ENCODE measurements around the gene PCDHA6. TPM values are rescaled to one million over a fixed set of nuclear protein-coding genes. Genes with fewer than 3 reads are reported as not detected.

The PCDHA6 gene
- total and polyA plus RNA-seq, 2 of the 8 experiments (the other 6 are each of a cell fraction or from before 2014, with no cell fraction given) = 0.71 to 7.1 TPM

- Histone ChIP-seq H3K36me3 (ENCODE audit: control insufficient read depth in 2 of 4, insufficient read depth in 4 of 4, low read length in 3 of 4) (peaks cover 0 to 3% (median 0%) of the 10 kb centered on the region in 4 experiments; a peak in 1 of 8 replicates), H3K79me2 (ENCODE audit: control insufficient read depth in 1 of 2, insufficient read depth in 2 of 2, low read length in 2 of 2) (no peaks in the 10 kb centered on the region), H2BK15ac (ENCODE audit: low read length) (no peak overlapping the region), H4K5ac (ENCODE audit: insufficient read length, low read depth, low read length) (no peak overlapping the region), H3K4me1 (replicated peaks in 1 of 4; ENCODE audit: control insufficient read depth in 3 of 4, insufficient read depth in 4 of 4, low read length in 3 of 4) (no peaks in the 10 kb centered on the region), H3K14ac (ENCODE audit: insufficient read length) (no peak overlapping the region), H4K8ac (ENCODE audit: extremely low read depth, insufficient read depth, low read length) (no peak overlapping the region), H2AFZ (ENCODE audit: low read length) (no peak overlapping the region), H2BK120ac (replicated peaks; ENCODE audit: low read depth, low read length) (no peak overlapping the region), H4K91ac (replicated peaks; ENCODE audit: insufficient read length, low read length) (no peak overlapping the region), H3K56ac (replicated peaks; ENCODE audit: insufficient read length, low read depth, low read length) (no peak overlapping the region), H3K18ac (ENCODE audit: extremely low read depth, low read length) (no peak overlapping the region), H4K20me1 (replicated peaks in 1 of 2; ENCODE audit: control insufficient read depth in 1 of 2, insufficient read depth in 2 of 2, low read length in 2 of 2) (peaks cover 0 to 3% of the 10 kb centered on the region in 2 experiments), H3K27ac (ENCODE audit: low read depth, low read length) (no peak overlapping the region), H3K23me2 (ENCODE audit: low read depth, low read length) (no peaks in the 10 kb centered on the region), H3K9me3 (ENCODE audit: insufficient read depth in 2 of 2, low read depth in 1 of 2, low read length in 1 of 2) (peaks cover 0 to 7% of the 10 kb centered on the region in 2 experiments; a peak in 1 of 4 replicates), H3K27me3 (replicated peaks in 1 of 4; ENCODE audit: control insufficient read depth in 3 of 4, extremely low read depth in 1 of 4, insufficient read depth in 3 of 4, low read length in 3 of 4) (no peaks in the 10 kb centered on the region), H3K79me1 (ENCODE audit: low read depth, low read length) (no peaks in the 10 kb centered on the region), H3K23ac (ENCODE audit: insufficient read length) (no peak overlapping the region), H2BK20ac (ENCODE audit: low read length) (no peak overlapping the region), H3K4me2 (ENCODE audit: insufficient read depth in 1 of 2, low read depth in 2 of 2, low read length in 2 of 2) (no peak overlapping the region), H2BK5ac (ENCODE audit: low read depth, low read length) (no peak overlapping the region), H3K4me3 (ENCODE audit: extremely low read depth in 1 of 4, insufficient read depth in 2 of 4, low read depth in 3 of 4, low read length in 4 of 4) (no peak overlapping the region), H3K4ac (replicated peaks; ENCODE audit: insufficient read length, low read depth, low read length) (no peak overlapping the region), H3K9ac (replicated peaks in 1 of 4; ENCODE audit: extremely low read depth in 1 of 4, low read depth in 3 of 4, low read length in 3 of 4) (no peak overlapping the region), H2AK5ac (ENCODE audit: low read depth, low read length) (no peak overlapping the region), H2BK12ac (ENCODE audit: low read depth, low read length) (no peak overlapping the region)
- POLR2A ChIA-PET (ENCODE audit: partially characterized antibody) = no interaction called here
- FAIRE-seq (no peak), DNase-seq (ENCODE audit: low read depth in 1 of 2, low spot score in 2 of 2) (no peak)
- WGBS, 2 experiments (ENCODE audit: extremely low coverage in 1 of 2, insufficient coverage in 1 of 2, insufficient read length in 1 of 2, insufficient replicate concordance in 2 of 2, low coverage in 1 of 2, low lambda C conversion rate in 2 of 2, missing lambda C conversion rate in 1 of 2) = 88% methylated on average over 6 of the region's 6 CpGs; no CpG with 5 or more reads in 1 of the 2 experiments
- CTCF ChIA-PET (ENCODE audit: partially characterized antibody) = interaction anchor here (0.7 to 5.5 kb wide), 6 partner anchors 8 to 47 kb away, joined by 3 to 49 read pairs (median 5); partner anchors contain the start of genes PCDHA11 and PCDHA4
- no peak for TF ChIP-seq ATF2 (IDR thresholded peaks at IDR 0.05; ENCODE audit: low read length)
- TF ChIP-seq KDM1A (IDR thresholded peaks at IDR 0.05; ENCODE audit: borderline replicate concordance, low read length) = no peak
- no peak for TF ChIP-seq TBP (IDR thresholded peaks at IDR 0.05; ENCODE audit: low read depth, low read length)
- TF ChIP-seq TCF12 (IDR thresholded peaks at IDR 0.05; ENCODE audit: low read depth, low read length) = no peak
- no peak for TF ChIP-seq JUND (IDR thresholded peaks at IDR 0.05; ENCODE audit: low read length)
- no peak for TF ChIP-seq POLR2A (IDR thresholded peaks at IDR 0.05; ENCODE audit: control extremely low read depth in 1 of 2, low read depth in 2 of 2, low read length in 2 of 2)
- no peak for TF ChIP-seq PHF8 (conservative IDR thresholded peaks at IDR 0.05; ENCODE audit: low read depth, low read length)
- TF ChIP-seq SRF (IDR thresholded peaks at IDR 0.05; ENCODE audit: low read depth, low read length) = no peak
- no peak for TF ChIP-seq FOSL1 (IDR thresholded peaks at IDR 0.05; ENCODE audit: insufficient read depth, low read depth, low read length)
Observed at GRCh38 chr5:140822281-140822629, 5.5 kb upstream of the PCDHA6 start.
